Measurements from ENCODE around the gene CD37.

CD37 gene

DNA sequence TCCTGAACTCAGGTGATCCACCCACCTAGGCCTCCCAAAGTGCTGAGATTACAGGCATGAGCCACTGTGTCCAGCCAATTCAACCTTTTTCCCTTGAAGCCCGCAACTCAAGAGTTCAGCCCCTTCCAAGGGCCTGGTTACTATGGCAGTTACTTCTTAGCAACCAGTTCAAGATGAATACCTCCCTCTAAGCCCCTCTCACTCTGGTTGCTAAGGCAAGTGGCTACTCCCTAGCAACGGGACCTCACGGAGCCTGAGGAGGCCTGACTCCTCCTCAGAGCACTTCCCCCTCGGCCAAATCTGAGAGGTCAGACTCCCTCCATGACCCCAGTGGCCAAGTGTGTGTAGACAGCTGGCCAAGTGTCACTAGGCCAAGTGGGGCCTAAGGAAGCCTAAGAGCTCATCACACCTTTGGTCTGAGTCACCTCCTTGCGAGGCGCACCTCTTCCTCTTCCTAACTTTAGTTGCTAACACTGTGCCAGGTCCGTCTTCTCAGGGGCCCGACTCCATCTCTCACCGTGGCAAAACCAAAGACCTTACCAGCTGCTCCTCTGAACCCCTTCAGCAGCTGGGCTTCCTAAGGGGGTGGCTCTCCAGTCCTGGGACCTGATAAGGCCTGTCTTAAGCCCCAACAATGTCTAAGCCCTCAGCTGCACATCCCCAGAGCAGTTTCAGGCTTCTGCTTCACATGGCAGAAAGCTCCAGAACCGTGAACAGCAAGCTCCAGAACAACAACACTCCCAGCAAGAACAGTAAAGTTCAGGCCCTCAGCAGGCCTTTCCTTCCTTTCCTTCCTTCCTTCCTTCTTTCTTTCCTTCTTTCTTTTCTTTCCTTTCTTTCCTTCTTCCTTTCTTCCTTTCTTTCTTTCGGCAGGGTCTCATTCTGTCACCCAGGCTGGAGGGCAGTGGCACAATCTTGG, 9.6 kb downstream of the CD37 start:
- DNase-seq: no peak

DNA sequence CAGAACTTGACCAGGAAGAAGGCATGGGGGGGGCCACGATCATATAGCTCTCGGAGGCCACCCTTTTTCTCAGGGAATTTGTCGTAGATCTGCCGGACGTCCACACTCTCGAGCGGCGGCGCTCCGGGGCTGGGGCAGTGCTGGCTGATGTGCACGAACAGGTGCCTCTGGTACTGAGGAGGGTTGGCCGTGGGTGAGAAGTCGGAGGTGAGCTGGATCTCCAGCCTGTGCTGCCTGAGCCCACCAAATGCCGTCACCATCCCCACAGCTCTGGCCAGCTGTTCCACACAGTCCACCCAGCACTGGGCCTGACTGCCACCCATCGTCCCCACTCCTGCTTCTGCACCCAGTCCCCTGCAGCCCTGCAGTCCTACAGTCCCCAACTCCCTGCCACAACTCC, 12.0 kb downstream of the CD37 start:
- no peak for DNase-seq

DNA sequence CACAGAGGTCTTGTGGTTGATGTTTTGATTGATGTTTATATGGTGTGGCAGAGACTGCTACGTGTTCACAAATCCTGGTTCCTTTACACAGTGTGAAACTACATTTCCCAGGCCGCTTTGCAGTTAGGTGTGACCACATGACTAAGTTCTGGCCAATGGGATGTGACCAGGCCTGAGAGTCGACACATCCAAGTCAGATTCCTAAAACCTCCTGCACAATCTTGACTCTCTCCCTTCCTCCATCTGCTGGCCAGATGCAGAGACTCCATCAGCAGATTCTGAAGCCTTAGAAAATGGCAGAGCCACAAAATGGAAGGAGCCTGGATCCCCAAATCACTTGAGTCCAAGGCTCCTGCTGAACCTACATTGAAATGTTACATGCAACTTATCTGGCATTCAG, 12.6 kb downstream of the CD37 start:
- peak in 11 of 51 donors; percentile 3 to 34 (median 21) for DNase-seq

DNA sequence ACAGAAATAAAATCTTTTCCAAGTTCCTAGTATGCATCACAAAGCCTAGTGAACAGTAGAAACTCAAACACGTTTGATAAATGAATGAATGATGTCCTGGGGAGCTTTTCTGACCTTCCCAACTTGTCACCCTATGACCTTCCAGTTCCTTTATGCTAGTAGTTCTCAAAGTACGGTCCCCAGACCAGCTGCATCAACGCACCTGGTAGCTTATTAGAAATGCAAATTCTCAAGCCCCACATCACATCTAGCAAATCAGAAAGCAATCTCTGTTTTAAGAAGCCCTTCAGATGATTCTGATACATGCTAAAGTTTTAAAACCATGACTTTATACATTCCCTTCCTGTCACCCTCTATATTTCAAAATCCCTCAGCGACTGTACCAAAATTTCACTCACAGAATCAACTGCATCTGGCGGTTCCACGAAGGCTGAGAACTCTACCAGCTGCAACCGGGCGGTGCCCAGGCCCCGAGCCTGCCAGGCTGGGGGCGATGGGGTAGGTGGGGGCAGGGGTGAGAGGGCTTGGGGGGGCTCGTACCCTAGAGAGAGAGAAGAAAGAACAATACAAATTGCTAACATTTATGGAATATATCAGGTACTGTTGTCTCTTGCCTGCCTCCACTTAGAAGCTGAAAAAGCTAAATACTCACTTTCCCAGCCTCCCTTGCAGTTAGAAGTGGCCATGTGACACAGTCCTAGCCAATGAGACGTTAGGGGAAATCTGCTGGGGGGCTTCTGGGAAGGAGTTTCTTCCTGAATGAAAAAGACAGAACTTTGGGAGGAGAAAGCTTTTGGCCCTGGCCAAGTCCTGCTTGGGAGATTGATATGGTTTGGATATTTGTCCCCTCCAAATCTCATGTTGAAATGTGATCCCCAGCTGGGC, 13.3 kb downstream of the CD37 start:
- no peak for DNase-seq

DNA sequence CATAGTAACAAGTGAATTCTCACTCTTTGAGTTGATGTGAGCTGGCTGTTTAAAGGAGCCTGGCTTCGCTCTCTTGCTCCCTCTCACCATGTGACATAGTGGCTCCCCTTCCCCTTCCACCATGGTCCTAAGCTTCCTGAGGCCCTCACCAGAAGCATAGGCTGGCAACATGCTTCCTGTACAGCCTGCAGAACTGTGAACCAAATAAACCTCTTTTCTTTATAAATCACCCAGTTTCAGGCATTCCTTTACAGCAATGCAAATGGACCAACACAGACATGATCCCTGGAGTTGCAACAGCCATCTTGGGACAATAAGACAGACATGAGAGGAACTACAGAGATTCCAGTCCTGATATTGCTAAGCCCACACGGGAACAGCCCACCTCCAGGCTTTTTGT, 14.4 kb downstream of the CD37 start:
- no peak for DNase-seq

DNA sequence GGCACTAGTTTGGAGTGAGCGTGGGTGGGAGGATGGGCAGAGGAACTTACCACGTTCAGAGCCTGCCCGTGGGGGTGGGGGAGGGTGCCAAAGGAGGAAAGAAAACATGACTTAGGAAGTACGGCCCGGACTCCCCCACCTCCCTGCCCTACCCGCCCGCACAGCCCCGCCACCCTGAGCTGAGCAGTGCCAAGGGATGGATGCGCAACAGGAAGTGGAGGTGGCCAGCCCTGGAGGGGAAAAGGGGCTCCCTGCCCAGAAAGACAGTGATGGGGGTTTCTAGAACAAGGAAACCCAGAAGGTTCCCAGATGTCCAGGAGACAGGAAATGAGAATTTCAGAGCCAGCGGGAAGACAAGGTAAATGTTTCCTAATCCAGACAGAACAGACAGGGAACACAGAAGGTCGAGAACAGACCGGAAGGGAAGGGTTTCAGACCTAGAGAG, 20.7 kb downstream of the CD37 start:
- no peak for DNase-seq

DNA sequence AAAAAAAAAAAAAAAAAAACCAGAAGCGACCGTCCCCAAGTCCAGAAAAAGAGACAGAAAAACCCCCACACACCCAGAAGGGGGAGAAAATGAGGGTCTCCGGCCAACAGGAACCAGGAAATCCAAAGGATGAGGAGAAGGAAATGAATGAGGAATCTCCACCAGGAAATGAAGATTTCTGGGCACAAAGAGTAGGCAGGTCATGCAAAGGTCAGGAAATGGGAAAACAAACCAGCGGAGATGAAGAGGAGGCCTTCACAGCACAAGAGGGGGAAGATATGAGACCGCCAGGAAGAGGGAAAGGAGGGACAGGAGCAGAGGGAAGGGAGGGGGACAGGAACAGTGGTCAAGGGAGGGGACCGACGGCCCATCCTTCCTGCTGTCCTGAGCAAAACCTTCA, 21.2 kb downstream of the CD37 start:
- no peak for DNase-seq

DNA sequence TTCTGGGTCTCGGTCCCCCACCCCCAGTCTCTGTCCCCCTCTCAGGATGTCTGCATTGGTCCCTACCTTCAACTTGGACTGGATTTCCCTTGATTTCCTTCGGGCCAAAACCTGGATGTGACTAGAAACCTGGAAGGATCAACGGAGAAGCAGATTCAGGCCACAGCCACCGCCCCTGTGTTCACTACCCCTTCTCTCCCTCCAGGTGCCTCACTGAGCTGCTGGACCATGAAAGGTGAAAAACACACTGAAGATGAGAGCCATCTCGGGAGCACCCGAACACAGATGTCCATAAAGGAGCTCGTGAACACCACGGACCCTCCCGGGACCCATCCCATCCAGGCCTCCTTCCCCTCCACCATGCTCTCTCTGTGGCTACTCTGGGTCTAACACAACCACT, 22.0 kb downstream of the CD37 start:
- no peak for DNase-seq

DNA sequence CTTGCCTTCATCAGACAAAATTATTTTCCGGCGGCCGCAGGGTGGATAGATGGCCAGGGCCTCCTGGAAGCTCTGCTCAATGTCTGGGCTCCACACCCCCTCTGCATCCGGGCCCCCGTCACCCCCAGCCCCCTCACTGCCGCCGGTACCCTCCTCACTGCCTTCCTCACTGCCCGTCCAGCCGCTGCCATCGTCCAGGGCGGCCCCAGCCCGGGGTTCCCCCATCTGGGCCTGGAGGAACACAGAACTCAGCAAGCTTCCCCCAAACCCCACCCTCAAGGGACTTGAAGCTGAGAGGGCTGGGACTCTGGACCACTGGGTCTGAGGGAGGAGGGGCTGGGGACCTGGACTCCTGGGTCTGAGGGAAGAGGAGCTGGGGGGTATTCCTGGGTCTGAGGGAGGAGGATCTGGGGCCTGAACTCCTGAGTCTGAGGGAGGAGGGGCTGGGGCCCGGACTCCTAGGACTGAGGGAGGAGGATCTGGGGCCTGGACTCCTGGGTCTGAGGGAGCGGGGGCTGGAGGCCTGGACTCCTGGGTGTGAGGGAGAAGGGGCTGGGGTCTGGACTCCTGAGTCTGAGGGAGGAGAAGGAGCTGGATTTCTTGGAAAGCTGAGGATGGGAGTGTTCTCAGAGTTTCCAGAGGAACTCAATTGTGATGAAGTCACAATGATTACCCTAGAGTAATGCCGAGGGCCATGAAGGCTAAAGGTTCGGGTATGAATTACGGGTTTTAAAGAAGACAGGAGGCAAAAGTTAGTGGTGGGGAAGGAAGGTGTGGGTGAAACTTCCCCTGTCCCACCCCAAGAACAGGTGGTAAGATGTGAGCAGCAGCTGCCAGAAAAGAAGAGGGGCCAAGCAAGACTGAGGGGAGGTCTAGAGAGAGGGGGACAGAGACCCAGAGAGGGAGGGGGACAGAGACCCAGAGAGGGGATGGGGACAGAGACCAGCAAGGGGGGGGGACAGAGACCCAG, 24.9 kb downstream of the CD37 start:
- DNase-seq: no peak

DNA sequence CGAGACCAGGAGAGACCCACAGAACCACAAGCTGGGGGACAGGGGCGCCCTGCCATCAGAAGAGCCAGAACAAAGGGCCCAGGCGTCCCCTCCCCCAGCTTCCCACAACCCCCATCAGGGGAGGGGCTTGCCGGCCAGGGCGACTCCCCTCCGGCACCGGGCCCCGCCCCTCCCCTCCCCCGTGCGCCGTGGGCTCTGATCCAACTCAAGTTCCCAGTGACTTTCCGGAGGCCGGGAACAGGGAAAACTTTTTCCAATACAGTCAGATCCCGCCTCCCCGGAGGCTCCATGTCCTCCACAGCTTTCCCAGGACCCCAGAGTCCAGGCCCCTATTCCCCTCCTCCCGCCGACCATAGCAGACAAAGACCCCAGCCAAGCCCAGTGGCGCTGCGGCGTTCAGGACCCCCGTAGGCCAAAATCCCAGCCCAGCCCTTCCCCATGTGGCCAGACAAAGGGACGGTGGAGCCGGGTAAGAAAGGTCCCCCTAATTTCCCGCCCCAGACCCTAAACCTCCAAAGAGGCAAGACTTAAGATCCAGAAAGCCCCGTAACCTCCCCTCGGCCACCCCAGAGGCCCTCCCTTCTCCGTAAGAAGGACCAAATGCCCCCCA, 26.3 kb downstream of the CD37 start:
- peak in 5 of 51 donors; percentile 2 to 41 (median 17) for DNase-seq

DNA sequence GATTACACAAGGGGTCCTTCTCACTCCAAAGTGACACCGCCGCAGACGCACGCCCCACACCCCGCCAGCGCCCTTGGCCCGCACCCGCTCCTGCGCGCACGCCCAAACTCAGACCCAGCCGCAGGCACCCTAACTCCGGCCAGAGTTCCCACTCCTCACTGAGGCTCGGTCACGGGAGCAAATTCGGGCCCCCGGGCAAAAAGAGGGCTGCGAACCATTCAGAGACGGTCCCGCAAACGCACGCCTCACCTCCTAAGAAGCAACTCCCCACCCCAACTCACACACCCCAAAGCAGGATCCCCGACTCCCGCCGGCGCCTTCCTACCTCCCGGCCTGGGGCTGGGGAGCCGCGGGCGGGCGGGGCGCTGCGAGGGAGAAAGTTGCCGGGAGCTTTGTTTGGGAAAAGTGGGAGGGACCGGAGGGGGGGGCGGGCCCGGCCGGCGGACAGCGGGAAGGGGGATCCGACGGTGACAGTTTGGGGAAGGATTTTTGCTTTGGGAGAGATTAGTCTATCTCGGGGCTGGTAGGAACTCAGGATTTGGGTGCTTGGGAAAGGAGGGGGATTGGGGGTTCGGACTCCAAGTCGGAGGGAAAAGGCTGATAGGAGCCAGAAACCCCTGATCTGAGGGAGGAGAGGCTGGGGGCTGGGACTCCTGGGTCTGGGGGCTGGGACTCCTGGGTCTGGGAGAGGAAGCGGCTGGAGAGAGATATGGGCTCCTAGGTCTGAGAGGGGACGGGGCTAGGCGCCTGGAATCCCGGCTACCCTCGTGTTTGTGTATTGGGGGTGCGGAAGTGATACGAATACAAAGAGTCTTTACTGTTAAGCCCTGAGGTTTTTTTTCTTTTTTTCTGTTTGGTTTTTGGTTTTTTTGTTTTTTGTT, 27.1 kb downstream of the CD37 start, which contains the start of gene TEAD2:
TSS of gene TEAD2 (minus strand) at position 369 of the 881 bp plus-strand sequence. CDS start 2,341 bp downstream, outside the sequence.
- peak in 3 of 51 donors; percentile 5 to 34 (median 26) for DNase-seq

DNA sequence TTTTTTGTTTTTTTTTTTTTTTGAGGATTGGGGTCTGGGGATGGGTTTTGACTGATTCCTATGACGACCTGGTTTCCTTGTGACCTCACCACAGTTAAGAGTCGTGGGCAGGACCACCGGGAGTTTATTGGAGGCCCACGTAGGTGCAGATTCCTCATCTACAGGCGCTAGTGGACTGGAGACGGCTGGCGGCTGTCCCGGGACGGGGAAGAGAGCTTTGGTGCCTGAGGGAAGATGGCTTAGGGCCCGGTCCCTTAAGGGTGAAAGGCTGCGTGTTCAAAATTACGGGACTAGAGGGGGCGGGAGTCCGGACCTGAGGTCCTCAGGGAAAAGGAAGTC, 27.7 kb downstream of the CD37 start:
- no peak for DNase-seq

DNA sequence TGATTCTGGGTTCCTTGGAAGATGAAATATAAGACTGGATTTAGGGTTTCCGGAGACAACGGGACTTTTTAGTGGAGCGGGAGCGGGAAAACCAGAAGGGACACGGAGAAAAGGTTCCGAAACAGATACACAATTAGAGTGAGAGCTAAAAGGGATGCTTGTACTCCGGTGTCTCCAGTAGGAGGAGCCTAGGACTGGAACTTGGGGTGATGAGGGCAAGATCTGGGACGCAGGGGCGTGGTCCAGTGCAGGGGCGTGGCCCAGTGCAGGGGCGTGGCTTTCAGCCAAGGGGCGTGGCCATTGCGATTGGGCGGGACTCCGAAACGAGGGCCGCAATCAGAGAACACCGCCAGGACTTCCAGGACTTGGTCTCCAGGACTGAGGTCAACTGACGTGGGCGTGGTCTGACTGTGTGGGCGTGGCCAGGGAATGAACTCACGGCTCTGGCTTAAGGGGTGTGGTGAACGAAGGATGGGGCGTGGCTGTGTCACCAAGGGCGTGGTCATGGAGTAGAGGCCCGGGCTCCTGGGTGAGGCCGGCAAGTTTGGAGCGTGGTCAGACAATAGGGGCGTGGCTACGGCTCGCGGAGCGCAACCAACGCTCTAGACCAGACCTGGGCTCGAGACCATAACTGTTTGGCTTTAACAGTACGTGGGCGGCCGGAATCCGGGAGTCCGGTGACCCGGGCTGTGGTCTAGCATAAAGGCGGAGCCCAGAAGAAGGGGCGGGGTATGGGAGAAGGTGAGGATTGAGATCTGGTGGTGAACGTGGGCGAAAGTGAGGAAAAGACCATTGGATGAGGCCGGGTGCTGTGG, 28.3 kb downstream of the CD37 start, which contains the start of gene DKKL1:
TSS of gene DKKL1 (plus strand) at position 610 of the 815 bp plus-strand sequence. CDS start at position 732, 122 bp downstream.
- DNase-seq: peak in 25 of 51 donors; percentile 2 to 66 (median 18)

DNA sequence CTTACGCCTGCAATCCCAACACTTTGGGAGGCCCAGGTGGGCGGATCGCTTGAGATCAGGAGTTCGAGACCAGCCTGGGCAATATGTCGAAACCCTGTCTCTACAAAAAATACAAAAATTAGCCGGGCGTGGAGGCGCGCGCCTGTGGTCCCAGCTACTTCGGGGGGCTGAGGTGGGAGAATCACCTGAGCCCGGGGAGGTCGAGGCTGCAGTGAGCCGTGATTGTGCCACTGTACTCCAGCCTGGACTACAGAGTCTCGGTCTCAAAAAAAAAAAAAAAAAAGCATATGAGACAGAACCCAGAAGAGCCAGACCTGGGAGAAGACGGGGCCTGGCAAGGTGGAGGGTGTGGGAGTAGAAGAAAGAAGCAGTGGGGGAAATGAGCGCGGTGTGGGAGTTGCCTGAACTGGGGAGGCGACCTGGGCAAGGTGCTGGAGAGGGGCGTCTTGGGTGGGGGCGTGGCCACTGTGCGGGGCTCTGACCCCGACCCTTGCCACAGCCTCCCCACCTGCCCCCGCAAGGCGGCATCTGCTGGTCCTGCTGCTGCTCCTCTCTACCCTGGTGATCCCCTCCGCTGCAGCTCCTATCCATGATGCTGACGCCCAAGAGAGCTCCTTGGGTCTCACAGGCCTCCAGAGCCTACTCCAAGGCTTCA, 29.0 kb downstream of the CD37 start:
- no peak for DNase-seq

DNA sequence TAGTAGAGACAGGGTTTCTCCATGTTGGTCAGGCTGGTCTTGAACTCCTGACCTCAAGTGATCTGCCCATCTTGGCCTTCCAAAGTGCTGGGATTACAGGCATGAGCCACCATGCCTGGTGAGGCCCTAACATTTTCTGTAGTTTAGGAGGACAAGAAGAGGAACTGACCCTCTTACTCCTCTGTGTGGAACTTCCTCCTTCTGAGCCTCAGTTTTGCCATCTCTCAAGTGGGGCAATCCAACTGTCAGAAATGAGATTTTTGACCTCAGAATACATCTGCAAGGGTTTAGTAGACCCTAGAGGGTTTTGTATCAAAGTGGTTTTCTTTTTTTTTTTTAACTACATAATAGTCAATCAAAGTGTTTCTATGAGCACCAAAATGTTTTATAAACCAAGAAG, 30.9 kb downstream of the CD37 start:
- DNase-seq: no peak

DNA sequence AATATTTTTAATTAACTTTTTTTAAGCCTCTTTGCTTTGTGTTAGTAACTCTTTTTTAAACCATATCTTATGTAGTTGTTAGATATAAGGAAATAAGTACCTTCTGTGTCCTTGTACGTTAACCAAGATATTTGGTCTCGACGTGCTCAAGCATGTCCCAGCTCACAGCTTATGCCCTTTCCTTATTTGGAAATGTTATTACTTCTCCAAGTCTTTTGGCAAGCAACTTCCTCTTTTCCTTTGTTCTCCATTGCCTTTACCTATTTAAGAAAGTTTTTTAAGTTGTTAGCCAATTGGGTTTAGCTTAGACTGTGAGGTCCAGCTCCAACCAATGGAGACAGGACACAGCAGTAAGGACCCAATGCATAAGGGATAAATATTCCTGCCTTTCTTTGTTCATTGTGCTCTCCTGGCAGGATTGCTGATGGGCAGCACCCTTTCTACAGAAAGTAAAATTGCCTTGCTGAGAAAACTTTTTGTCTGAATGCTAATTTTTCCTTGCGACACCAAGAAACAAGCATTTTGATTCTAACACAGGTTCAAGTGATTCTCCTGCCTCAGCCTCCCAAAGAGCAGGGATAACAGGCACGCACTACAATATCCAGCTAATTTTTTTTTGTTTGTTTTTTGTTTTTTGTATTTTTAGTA, 33.6 kb downstream of the CD37 start:
- DNase-seq: no peak

DNA sequence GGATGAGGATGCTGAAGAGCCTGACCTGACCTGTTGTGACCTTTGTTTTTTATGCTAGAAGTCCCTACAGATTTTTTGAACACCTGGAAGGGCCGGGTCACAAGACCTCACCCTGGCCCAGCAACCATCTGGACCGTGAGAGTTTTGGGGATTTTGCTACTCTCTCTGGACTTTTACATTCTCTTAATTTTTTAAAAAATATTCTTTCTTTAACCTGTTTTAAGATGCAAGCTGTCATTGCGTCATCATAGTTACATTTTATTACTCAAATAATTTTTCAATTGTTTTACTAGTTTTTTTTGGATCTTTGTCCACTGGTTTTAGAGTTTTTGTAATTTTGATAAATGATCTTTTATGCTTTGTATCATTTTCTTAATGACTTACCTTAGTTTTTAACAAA, 36.0 kb downstream of the CD37 start:
- no peak for DNase-seq
